B cell (primary cell): Measurements from ENCODE around the gene RCSD1. TPM values are rescaled to one million over a fixed set of nuclear protein-coding genes. Genes with fewer than 3 reads are reported as not detected.
A peak's percentile ranks its signal among the peaks of the same experiment; 100 is the strongest.

Experiments
- ATAC-seq: fragments of 200-7000 bp; cut with Tn5 transposase; one replicate; pipeline ENCODE4 v1.10.0; 2021; ENCODE audit warnings: low read depth, mild to moderate bottlenecking, moderate number of reproducible peaks, moderate library complexity
- CTCF ChIA-PET: fragments of 350-600 bp; sonication (Branson Sonifier 250); formaldehyde crosslinking; loops from one replicate; lab custom pipeline; 2021; ENCODE audit warnings: antibody characterized with exemption, inconsistent platforms; lab: Charles Lee
- POLR2A ChIA-PET: fragments of 350-600 bp; sonication (Branson Sonifier 250); formaldehyde crosslinking; loops from one replicate; lab custom pipeline; 2021; ENCODE audit warnings: antibody characterized with exemption; lab: Charles Lee
- DNase-seq: peaks from one replicate; pipeline ENCODE4 v3.0.0; 2013
- H2AFZ ChIP-seq: 2 replicates; pipeline ENCODE4 v1.6.1; 2012; ENCODE audit warnings: mild to moderate bottlenecking, low read depth, low read length; ENCODE audit not compliant: insufficient read depth, poor library complexity, severe bottlenecking
- H3K27ac ChIP-seq, 2 donors: 1 replicate in 1 of 2; 2 replicates in 1 of 2; pipeline ENCODE4 v1.5.1; 2012 to 2013; ENCODE audit warnings: low read length in 2 of 2, mild to moderate bottlenecking in 2 of 2, moderate library complexity in 1 of 2
- H3K27me3 ChIP-seq, 4 experiments: fragments of 200-600 bp in 1 of 4; sonication (generic) in 1 of 4; replicated peaks in 1 of 4; 1 replicate in 2 of 4; 2 replicates in 2 of 4; pipeline versions ENCODE4 v1.6.1 to v1.7.0; 2013 to 2016; ENCODE audit warnings: low read length in 3 of 4, mild to moderate bottlenecking in 2 of 4, mixed read lengths in 1 of 4, moderate library complexity in 1 of 4; ENCODE audit not compliant: insufficient read depth in 4 of 4, control insufficient read depth in 3 of 4; ENCODE audit errors: control extremely low read depth in 1 of 4
- H3K36me3 ChIP-seq, 2 experiments: replicated peaks in 1 of 2; 1 replicate in 1 of 2; 2 replicates in 1 of 2; pipeline versions ENCODE4 v1.6.1 to v1.7.1; 2013; ENCODE audit warnings: low read length in 1 of 2; ENCODE audit not compliant: insufficient read depth in 2 of 2, control insufficient read depth in 1 of 2; ENCODE audit errors: control extremely low read depth in 1 of 2, extremely low read depth in 1 of 2
- H3K4me1 ChIP-seq, 2 donors: fragments of 200-600 bp in 1 of 2; sonication (generic) in 1 of 2; 1 replicate in 1 of 2; 2 replicates in 1 of 2; pipeline versions ENCODE4 v1.5.1 to v1.6.1; 2013 to 2017; ENCODE audit warnings: low read length in 2 of 2; ENCODE audit not compliant: control insufficient read depth in 2 of 2, insufficient read depth in 2 of 2
- H3K4me2 ChIP-seq: replicated peaks from 2 replicates; pipeline ENCODE3; 2012; ENCODE audit warnings: mild to moderate bottlenecking, low read depth, low read length; ENCODE audit not compliant: poor library complexity, severe bottlenecking
- H3K4me3 ChIP-seq, 5 experiments: fragments of 200-600 bp in 1 of 5; sonication (generic) in 1 of 5; 1 replicate in 3 of 5; 2 replicates in 2 of 5; pipeline versions ENCODE4 v1.5.1 to v1.7.0; 2011 to 2016; ENCODE audit warnings: low read length in 4 of 5, mild to moderate bottlenecking in 4 of 5, low read depth in 2 of 5, control low read depth in 1 of 5, moderate library complexity in 1 of 5; ENCODE audit not compliant: insufficient read depth in 1 of 5; ENCODE audit errors: control extremely low read depth in 1 of 5, extremely low read depth in 1 of 5
- H3K79me2 ChIP-seq: fragments of 200-600 bp; sonication (generic); one replicate; pipeline ENCODE4 v1.6.0; 2016; ENCODE audit warnings: low read length; ENCODE audit not compliant: control insufficient read depth, insufficient read depth
- H3K9ac ChIP-seq: fragments of 200-600 bp; sonication (generic); 2 replicates; pipeline ENCODE4 v1.6.1; 2017; ENCODE audit warnings: mild to moderate bottlenecking, low read length, moderate library complexity
- H3K9me3 ChIP-seq, 3 donors: one replicate each; pipeline versions ENCODE4 v1.6.1 to v1.7.1; 2013; ENCODE audit warnings: low read length in 2 of 3; ENCODE audit not compliant: control insufficient read depth in 2 of 3, insufficient read depth in 1 of 3; ENCODE audit errors: control extremely low read depth in 1 of 3
- H4K20me1 ChIP-seq: 2 replicates; pipeline ENCODE4 v1.6.0; 2012; ENCODE audit warnings: mild to moderate bottlenecking, low read length; ENCODE audit not compliant: insufficient read depth, control insufficient read depth, poor library complexity, severe bottlenecking
- H3K27ac Mint-ChIP-seq: one replicate; pipeline ENCODE4 v1.8.0; 2021; ENCODE audit warnings: mixed read lengths
- H3K27me3 Mint-ChIP-seq: one replicate; pipeline ENCODE4 v1.8.0; 2021; ENCODE audit warnings: mixed read lengths
- H3K4me1 Mint-ChIP-seq: one replicate; pipeline ENCODE4 v1.8.0; 2021; ENCODE audit warnings: mixed read lengths
- H3K4me3 Mint-ChIP-seq: one replicate; pipeline ENCODE4 v1.8.0; 2021; ENCODE audit warnings: mixed read lengths
- H3K9me3 Mint-ChIP-seq: one replicate; pipeline ENCODE4 v1.8.0; 2022; ENCODE audit warnings: mixed read lengths; ENCODE audit not compliant: insufficient read depth
- EZH2 ChIP-seq: IDR thresholded peaks from 2 replicates; pipeline ENCODE4 v1.6.1; 2012; ENCODE audit warnings: borderline replicate concordance, low read depth, mild to moderate bottlenecking, moderate library complexity, low read length; ENCODE audit not compliant: insufficient read depth, poor library complexity, severe bottlenecking
- WGBS: methylation state at CpG from one replicate; pipeline ENCODE4 v1.1.5; 2013; ENCODE audit warnings: missing lambda C conversion rate; ENCODE audit not compliant: insufficient coverage; 5-methylcytosine and 5-hydroxymethylcytosine counted together
- intact Hi-C: fragments of 100-400 bp; cut with micrococcal nuclease; formaldehyde crosslinking; loops from one replicate; pipeline ENCODE4 v1.10.0; 2022
- polyA plus RNA-seq: library from polyadenylated mRNA; depleted of rRNA; stranded (reverse); fragments of >200 nt; gene quantifications from 2 replicates; pipeline ENCODE4 v1.2.3, GENCODE V29; 2012
- total RNA-seq, 2 donors: library from RNA; stranded (reverse); fragments of 120-200 nt in 1 of 2; gene quantifications; 1 replicate in 1 of 2; 2 replicates in 1 of 2; pipeline versions ENCODE4 v1.2.3 to v1.2.4, GENCODE V29; 2013 to 2022
- TF ChIP-seq, protein P1 (sequence below): fragments of 200-600 bp; IDR thresholded peaks from one replicate; pipeline ENCODE4 v1.8.0; 2022; ENCODE audit warnings: antibody characterized with exemption, mild to moderate bottlenecking

Gene RCSD1
- total and polyA plus RNA-seq, 2 donors (not counting 1 experiment from before 2014, with no cell fraction given): 129 to 525 TPM

DNA sequence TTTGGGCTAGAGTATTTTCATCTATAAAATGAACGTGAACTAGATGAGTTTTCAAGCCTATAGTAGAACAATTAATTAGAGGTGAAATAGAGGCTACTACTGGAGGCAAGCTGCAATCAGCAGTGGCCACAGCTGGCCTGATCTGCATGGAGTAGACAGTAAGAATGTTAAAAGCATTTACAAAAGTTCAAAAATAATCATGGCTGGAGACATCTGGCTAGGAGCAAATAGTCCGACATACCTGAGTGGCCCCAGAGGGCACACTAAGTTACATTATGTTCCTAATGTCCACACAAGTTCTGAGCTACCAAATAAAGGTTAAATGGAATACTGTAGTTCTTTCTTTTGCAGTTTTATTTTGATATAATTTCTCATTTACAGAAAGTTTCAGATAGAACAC is 119.7 kb downstream of the RCSD1 start:
- Histone ChIP-seq H3K4me2 (no peak overlapping the region), H3K4me3 (no peak overlapping the region), H3K79me2 (peaks cover 29% of the 10 kb centered on the region), H3K36me3 (no peaks in the 10 kb centered on the region), H3K9ac (no peak overlapping the region), H4K20me1 (no peaks in the 10 kb centered on the region), H2AFZ (no peak overlapping the region), H3K27ac (no peak overlapping the region), H3K27me3 (no peaks in the 10 kb centered on the region), H3K9me3 (no peaks in the 10 kb centered on the region), H3K4me1 (peaks cover 40 to 41% of the 10 kb centered on the region in 2 donors)
- Mint-ChIP-seq H3K27ac (peak overlapping the region; percentile 72), H3K9me3 (no peaks in the 10 kb centered on the region), H3K4me1 (peaks cover 63% of the 10 kb centered on the region), H3K27me3 (no peaks in the 10 kb centered on the region), H3K4me3 (no peak overlapping the region)
- DNase-seq: no peak
- ChIA-PET CTCF (interaction anchor here (1.5 to 1.8 kb wide), 2 partner anchors 12 to 34 kb away, joined by 5 to 6 read pairs; no protein-coding TSS in a partner anchor), POLR2A (no interaction called here)
- whole genome bisulfite sequencing: no CpG with 5 or more reads among the region's 2 CpGs
- no peak for ATAC-seq
- intact Hi-C loops: no loop called here
- TF ChIP-seq, protein P1, sequence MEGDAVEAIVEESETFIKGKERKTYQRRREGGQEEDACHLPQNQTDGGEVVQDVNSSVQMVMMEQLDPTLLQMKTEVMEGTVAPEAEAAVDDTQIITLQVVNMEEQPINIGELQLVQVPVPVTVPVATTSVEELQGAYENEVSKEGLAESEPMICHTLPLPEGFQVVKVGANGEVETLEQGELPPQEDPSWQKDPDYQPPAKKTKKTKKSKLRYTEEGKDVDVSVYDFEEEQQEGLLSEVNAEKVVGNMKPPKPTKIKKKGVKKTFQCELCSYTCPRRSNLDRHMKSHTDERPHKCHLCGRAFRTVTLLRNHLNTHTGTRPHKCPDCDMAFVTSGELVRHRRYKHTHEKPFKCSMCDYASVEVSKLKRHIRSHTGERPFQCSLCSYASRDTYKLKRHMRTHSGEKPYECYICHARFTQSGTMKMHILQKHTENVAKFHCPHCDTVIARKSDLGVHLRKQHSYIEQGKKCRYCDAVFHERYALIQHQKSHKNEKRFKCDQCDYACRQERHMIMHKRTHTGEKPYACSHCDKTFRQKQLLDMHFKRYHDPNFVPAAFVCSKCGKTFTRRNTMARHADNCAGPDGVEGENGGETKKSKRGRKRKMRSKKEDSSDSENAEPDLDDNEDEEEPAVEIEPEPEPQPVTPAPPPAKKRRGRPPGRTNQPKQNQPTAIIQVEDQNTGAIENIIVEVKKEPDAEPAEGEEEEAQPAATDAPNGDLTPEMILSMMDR: no peak
- TF ChIP-seq EZH2: no peak

DNA sequence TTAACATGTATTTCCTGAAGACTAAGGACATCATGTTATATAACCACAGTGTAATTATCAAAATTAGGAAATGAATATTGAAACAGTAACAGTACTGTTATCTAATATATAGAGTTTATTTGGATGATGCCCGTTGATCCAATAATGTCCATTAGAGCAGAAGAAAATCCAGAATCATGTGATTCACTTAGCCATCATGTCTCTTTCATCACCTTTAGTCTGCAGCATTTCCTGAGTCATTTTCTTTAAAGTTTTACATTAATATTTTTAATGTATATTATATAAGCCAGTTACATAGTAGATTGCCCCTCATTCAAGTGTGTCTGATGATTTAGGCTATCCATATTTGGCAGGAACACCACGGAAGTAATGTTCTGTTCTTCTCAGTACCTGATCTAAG is 120.6 kb downstream of the RCSD1 start:
- WGBS: 80% methylated on average over 1 of the region's 2 CpGs
- no peak overlapping the region for H3K4me3 Mint-ChIP-seq

More for the DNA sequence above, 120.6 kb downstream of the RCSD1 start:
- no peak for ATAC-seq
- peaks cover 40 to 41% of the 10 kb centered on the region in 2 donors for H3K4me1 ChIP-seq
- H3K27ac ChIP-seq: no peak overlapping the region
- TF ChIP-seq, protein P1: no peak
- H3K9ac ChIP-seq: no peak overlapping the region
- H3K9me3 ChIP-seq: no peaks in the 10 kb centered on the region
- H3K79me2 ChIP-seq: peaks cover 31% of the 10 kb centered on the region
- H3K27me3 ChIP-seq: no peaks in the 10 kb centered on the region
- CTCF ChIA-PET: no interaction called here
- H4K20me1 ChIP-seq: no peaks in the 10 kb centered on the region
- intact Hi-C loops: no loop called here
- Mint-ChIP-seq H3K4me1 (peaks cover 65% of the 10 kb centered on the region), H3K27ac (no peak overlapping the region), H3K27me3 (no peaks in the 10 kb centered on the region), H3K9me3 (no peaks in the 10 kb centered on the region)
- H3K4me2 ChIP-seq: no peak overlapping the region
- POLR2A ChIA-PET: no interaction called here
- H3K4me3 ChIP-seq: no peak overlapping the region
- DNase-seq: no peak
- no peaks in the 10 kb centered on the region for H3K36me3 ChIP-seq
- no peak overlapping the region for H2AFZ ChIP-seq
